SK-N-SH treated with all-trans-retinoic acid at 6 μM for 48 hours (cell line): ENCODE data around the gene DOCK11.

Source experiments
- ATAC-seq: fragments of 200-7000 bp; cut with Tn5 transposase; 3 replicates; pipeline ENCODE4 v1.9.1; 2020; ENCODE audit warnings: mild to moderate bottlenecking, moderate library complexity
- ARNTL ChIP-seq: fragments of 450-650 bp; formaldehyde crosslinking; IDR thresholded peaks from 2 replicates; pipeline ENCODE4 v1.5.0; 2020; ENCODE audit warnings: low read depth, mild to moderate bottlenecking, moderate library complexity, borderline replicate concordance
- BACH2 ChIP-seq: fragments of 250-450 bp; sonication (Bioruptor Pico); IDR thresholded peaks from 2 replicates; pipeline ENCODE4 v1.9.0; 2021; ENCODE audit warnings: mild to moderate bottlenecking, borderline replicate concordance
- CREB5 ChIP-seq: fragments of 250-450 bp; sonication (Bioruptor Pico); IDR thresholded peaks from 2 replicates; pipeline ENCODE4 v1.5.1; 2020; ENCODE audit warnings: low read depth, mild to moderate bottlenecking, moderate library complexity
- CSDC2 ChIP-seq: fragments of 250-450 bp; sonication (Bioruptor Pico); IDR thresholded peaks from 2 replicates; pipeline ENCODE4 v1.5.0; 2020; ENCODE audit warnings: mild to moderate bottlenecking, moderate library complexity
- CSRNP3 ChIP-seq: fragments of 250-450 bp; sonication (Bioruptor Pico); IDR thresholded peaks from 2 replicates; pipeline ENCODE4 v1.5.1; 2021; ENCODE audit warnings: mild to moderate bottlenecking, moderate library complexity
- ESRRG ChIP-seq: fragments of 250-450 bp; sonication (Bioruptor Pico); IDR thresholded peaks from 2 replicates; pipeline ENCODE4 v1.6.1; 2021; ENCODE audit warnings: mild to moderate bottlenecking
- GLIS3 ChIP-seq: fragments of 250-450 bp; sonication (Bioruptor Pico); IDR thresholded peaks from 2 replicates; pipeline ENCODE4 v1.5.0; 2020; ENCODE audit warnings: mild to moderate bottlenecking, moderate library complexity
- ISL1 ChIP-seq: fragments of 250-450 bp; sonication (Bioruptor Pico); IDR thresholded peaks from 2 replicates; pipeline ENCODE4 v2.1.2; 2022; ENCODE audit warnings: mild to moderate bottlenecking, moderate library complexity
- OSR1 ChIP-seq: fragments of 250-450 bp; sonication (Bioruptor Pico); IDR thresholded peaks from 2 replicates; pipeline ENCODE4 v1.8.0; 2022; ENCODE audit warnings: moderate library complexity, mild to moderate bottlenecking, inconsistent platforms
- PATZ1 ChIP-seq: fragments of 250-450 bp; sonication (Bioruptor Pico); IDR thresholded peaks from 2 replicates; pipeline ENCODE4 v1.8.0; 2020; ENCODE audit warnings: mild to moderate bottlenecking, moderate library complexity, borderline replicate concordance
- POU6F1 ChIP-seq: fragments of 250-450 bp; sonication (Bioruptor Pico); IDR thresholded peaks from 2 replicates; pipeline ENCODE4 v1.8.0; 2021; ENCODE audit warnings: low read depth, mild to moderate bottlenecking, moderate library complexity, borderline replicate concordance
- PPARA ChIP-seq: fragments of 250-450 bp; sonication (Bioruptor Pico); IDR thresholded peaks from 2 replicates; pipeline ENCODE4 v1.5.0; 2020; ENCODE audit warnings: mild to moderate bottlenecking, borderline replicate concordance
- RARB ChIP-seq: fragments of 250-450 bp; sonication (Bioruptor Pico); IDR thresholded peaks from 2 replicates; pipeline ENCODE4 v1.8.0; 2021; ENCODE audit warnings: mild to moderate bottlenecking, moderate library complexity
- SNAI2 ChIP-seq: fragments of 250-450 bp; sonication (Bioruptor Pico); IDR thresholded peaks from 2 replicates; pipeline ENCODE4 v1.5.0; 2020; ENCODE audit warnings: mild to moderate bottlenecking, moderate library complexity
- TCF4 ChIP-seq: fragments of 250-450 bp; sonication (Bioruptor Pico); IDR thresholded peaks from 2 replicates; pipeline ENCODE4 v1.8.0; 2021; ENCODE audit warnings: mild to moderate bottlenecking, moderate library complexity, borderline replicate concordance
- TOX ChIP-seq: fragments of 250-450 bp; sonication (Bioruptor Pico); IDR thresholded peaks from 2 replicates; pipeline ENCODE4 v1.8.0; 2021; ENCODE audit warnings: mild to moderate bottlenecking, moderate library complexity, borderline replicate concordance
- TSHZ2 ChIP-seq: fragments of 250-450 bp; sonication (Bioruptor Pico); IDR thresholded peaks from 2 replicates; pipeline ENCODE4 v1.5.0; 2020; ENCODE audit warnings: mild to moderate bottlenecking, moderate library complexity
- ZC3H10 ChIP-seq: fragments of 250-450 bp; sonication (Bioruptor Pico); IDR thresholded peaks from 2 replicates; pipeline ENCODE4 v1.5.1; 2021; ENCODE audit warnings: mild to moderate bottlenecking, moderate library complexity
- ZFP30 ChIP-seq: fragments of 450-650 bp; formaldehyde crosslinking; IDR thresholded peaks from 2 replicates; pipeline ENCODE4 v1.5.0; 2022; ENCODE audit warnings: mild to moderate bottlenecking, moderate library complexity
- ZNF565 ChIP-seq: fragments of 450-650 bp; formaldehyde crosslinking; conservative IDR thresholded peaks from 2 replicates; pipeline ENCODE4 v1.5.0; 2020; ENCODE audit warnings: low read depth, mild to moderate bottlenecking, moderate library complexity
- ZNF70 ChIP-seq: fragments of 450-650 bp; formaldehyde crosslinking; IDR thresholded peaks from 2 replicates; pipeline ENCODE4 v1.5.0; 2020; ENCODE audit warnings: mild to moderate bottlenecking, moderate library complexity
- ZNF8 ChIP-seq: fragments of 450-650 bp; formaldehyde crosslinking; IDR thresholded peaks from 2 replicates; pipeline ENCODE4 v1.5.0; 2020; ENCODE audit warnings: mild to moderate bottlenecking, moderate library complexity

DOCK11 gene

DNA sequence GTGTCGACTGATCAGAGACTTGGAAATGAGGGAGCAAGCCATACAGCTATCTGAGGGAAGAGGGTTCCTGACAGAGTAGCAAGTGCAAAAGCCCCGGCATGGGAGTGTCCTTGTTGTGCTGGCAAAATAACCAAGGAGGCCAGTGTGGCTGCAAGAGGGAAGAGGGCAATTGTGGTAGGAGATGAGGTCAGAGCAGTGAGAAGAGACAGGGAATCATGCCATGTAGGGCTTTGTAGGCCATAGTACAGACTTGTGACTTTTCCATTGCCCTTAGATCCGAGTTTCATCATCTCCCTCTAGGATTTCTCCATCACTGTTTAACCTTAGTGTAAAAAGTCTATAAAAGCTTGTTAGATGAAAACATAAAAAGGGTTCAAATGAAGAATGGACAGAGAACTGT, 76.2 kb downstream of the DOCK11 start:
- no peak for ATAC-seq
- TF ChIP-seq SNAI2 (CRISPR knock-in tag) (no peak), TOX (CRISPR knock-in tag) (no peak), CSDC2 (CRISPR knock-in tag) (no peak)

DNA sequence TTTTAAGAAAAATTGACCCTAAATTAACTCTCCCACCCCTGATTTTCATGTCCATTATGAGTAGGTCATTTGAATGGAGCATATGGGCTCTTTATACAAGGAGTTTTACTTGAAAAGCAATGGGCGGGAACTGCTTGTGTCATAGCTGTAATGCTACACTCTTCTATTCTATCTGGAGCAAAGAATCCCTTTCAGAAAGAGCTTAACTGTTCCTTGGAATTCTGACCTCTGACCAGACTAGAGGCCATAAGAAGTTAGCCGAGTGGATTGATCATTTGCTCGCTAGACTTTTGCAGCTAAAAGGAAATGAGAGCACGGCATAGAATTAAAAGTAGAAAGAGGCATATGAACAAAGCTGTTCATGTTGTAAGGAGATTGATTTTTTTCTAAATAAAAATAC, 79.1 kb downstream of the DOCK11 start:
- ATAC-seq, result no peak
- TF ChIP-seq CSDC2 (CRISPR knock-in tag), result no peak
- TF ChIP-seq ARNTL (CRISPR knock-in tag), result no peak
- no peak for TF ChIP-seq OSR1 (CRISPR knock-in tag)
- no peak for TF ChIP-seq CSRNP3 (CRISPR knock-in tag)
- no peak for TF ChIP-seq SNAI2 (CRISPR knock-in tag)
- TF ChIP-seq BACH2 (CRISPR knock-in tag), result no peak
- TF ChIP-seq ISL1 (CRISPR knock-in tag), result no peak
- no peak for TF ChIP-seq PPARA (CRISPR knock-in tag)
- TF ChIP-seq ZNF70 (CRISPR knock-in tag), result no peak
- TF ChIP-seq GLIS3 (CRISPR knock-in tag), result no peak
- TF ChIP-seq RARB (CRISPR knock-in tag), result no peak
- no peak for TF ChIP-seq ZC3H10 (CRISPR knock-in tag)
- TF ChIP-seq TSHZ2 (CRISPR knock-in tag), result no peak
- no peak for TF ChIP-seq CREB5 (CRISPR knock-in tag)
- TF ChIP-seq ZNF8 (CRISPR knock-in tag), result no peak
- no peak for TF ChIP-seq ESRRG (CRISPR knock-in tag)
- TF ChIP-seq POU6F1 (CRISPR knock-in tag), result no peak
- TF ChIP-seq ZFP30 (CRISPR knock-in tag), result no peak
- TF ChIP-seq PATZ1 (CRISPR knock-in tag), result no peak

GRCh38 chrX:118577041-118577440, 81.4 kb downstream of the DOCK11 start:
- ATAC-seq, result peak; percentile 15; the same call in 1 of the 3 replicates
- TF ChIP-seq ZNF8 (CRISPR knock-in tag), result no peak
- no peak for TF ChIP-seq TSHZ2 (CRISPR knock-in tag)
- no peak for TF ChIP-seq TCF4 (CRISPR knock-in tag)
- no peak for TF ChIP-seq ESRRG (CRISPR knock-in tag)
- TF ChIP-seq ZFP30 (CRISPR knock-in tag), result no peak
- TF ChIP-seq CSRNP3 (CRISPR knock-in tag), result no peak
- no peak for TF ChIP-seq BACH2 (CRISPR knock-in tag)
- TF ChIP-seq ZC3H10 (CRISPR knock-in tag), result no peak
- no peak for TF ChIP-seq RARB (CRISPR knock-in tag)
- no peak for TF ChIP-seq ZNF70 (CRISPR knock-in tag)
- no peak for TF ChIP-seq CSDC2 (CRISPR knock-in tag)
- TF ChIP-seq ZNF565 (CRISPR knock-in tag), result no peak
- no peak for TF ChIP-seq OSR1 (CRISPR knock-in tag)
- no peak for TF ChIP-seq GLIS3 (CRISPR knock-in tag)
